ENCODE measurements around the gene PNMA6F. TPM values are rescaled to one million over a fixed set of nuclear protein-coding genes. Genes with fewer than 3 reads are reported as not detected.

PNMA6F gene
- total RNA-seq, 4 donors from 2014 or later = not detected

DNA sequence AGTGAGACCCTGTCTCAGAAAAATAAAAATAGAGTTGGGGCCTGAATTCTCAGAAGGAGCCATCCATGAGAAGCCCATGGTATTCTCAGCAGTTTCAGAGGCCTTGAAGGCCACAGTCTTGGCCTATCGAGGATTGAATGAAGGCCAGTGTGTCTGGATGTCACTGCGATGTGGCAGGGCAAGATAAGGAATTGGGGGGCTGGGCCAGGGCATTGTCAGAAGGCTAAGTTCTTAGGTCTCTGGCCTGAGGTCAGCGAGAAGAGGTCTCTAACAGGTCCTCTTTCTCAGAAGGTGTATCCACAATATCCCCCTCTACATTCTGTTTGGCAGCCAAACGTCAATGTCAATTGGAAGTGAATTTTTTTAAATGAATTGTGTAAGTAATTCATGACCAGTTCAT is 18.1 kb upstream of the PNMA6F start:
- WGBS, 2 donors = 89 to 98% methylated on average over 4 of the region's 4 CpGs
- intact Hi-C loops (cut with DNase I; ENCODE audit: low total_unique reads) = no loop called here
- no peak overlapping the region for H3K4me3 ChIP-seq (ENCODE audit: low read depth, poor library complexity, severe bottlenecking)
- no peak for DNase-seq (ENCODE audit: low spot score in 2 of 2)
- TF ChIP-seq CTCF (IDR thresholded peaks at IDR 0.05) (no peak), POLR2A (IDR thresholded peaks at IDR 0.05) (no peak)

DNA sequence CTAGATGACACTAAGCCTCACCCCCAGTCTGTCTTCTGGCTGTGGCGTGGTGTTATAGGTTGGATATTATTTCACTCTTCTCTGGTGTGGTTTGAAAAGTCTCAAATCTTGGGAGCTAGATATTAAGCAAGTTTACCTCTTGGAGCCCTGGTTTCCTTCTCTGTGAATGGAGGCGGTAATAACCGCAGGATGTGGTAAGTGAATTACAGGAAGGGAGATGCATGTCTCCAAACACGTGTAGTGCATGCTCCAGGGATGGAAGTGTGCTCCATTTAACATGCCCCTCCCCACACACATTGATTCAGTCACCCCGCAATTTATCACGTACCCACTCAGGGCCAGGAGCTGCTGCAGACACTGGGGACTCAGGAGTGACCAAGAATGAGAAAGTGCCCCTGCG is 17.3 kb upstream of the PNMA6F start:
- no peak overlapping the region for H3K4me3 ChIP-seq (ENCODE audit: low read depth, poor library complexity, severe bottlenecking)
- intact Hi-C loops (cut with DNase I; ENCODE audit: low total_unique reads) = no loop called here
- TF ChIP-seq CTCF (IDR thresholded peaks at IDR 0.05) (no peak), POLR2A (IDR thresholded peaks at IDR 0.05) (no peak)
- 77 to 83% methylated on average over 7 of the region's 7 CpGs for WGBS, 2 donors
- DNase-seq (ENCODE audit: low spot score in 2 of 2) = no peak

DNA sequence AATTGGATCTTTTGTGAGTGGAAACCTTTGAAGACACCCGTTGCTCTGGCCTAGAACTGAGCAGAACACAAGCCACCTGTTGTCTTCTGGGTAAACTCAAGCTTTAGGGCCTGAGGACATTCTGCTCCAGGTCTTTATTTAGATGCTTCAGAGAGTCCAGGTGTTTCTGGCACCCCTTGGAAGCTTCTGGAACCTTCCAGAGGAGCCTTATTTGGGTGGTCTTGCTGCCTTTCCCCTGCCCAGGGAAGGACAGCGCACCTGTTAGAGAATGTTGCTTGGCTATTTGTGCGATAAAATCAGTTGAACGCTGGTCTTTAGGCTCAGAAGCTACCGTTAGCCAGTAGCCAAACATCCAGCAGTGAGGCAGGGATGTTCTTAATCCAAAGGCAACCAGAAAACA is 15.4 kb upstream of the PNMA6F start:
- intact Hi-C loops (cut with DNase I; ENCODE audit: low total_unique reads) = no loop called here
- peak in 1 of 2 donors; percentile 31 for DNase-seq (ENCODE audit: low spot score in 2 of 2)
- TF ChIP-seq POLR2A (IDR thresholded peaks at IDR 0.05) (no peak), CTCF (IDR thresholded peaks at IDR 0.05) (no peak)
- H3K4me3 ChIP-seq (ENCODE audit: low read depth, poor library complexity, severe bottlenecking) = no peak overlapping the region
- 88 to 91% methylated on average over 5 of the region's 5 CpGs for WGBS, 2 donors

DNA sequence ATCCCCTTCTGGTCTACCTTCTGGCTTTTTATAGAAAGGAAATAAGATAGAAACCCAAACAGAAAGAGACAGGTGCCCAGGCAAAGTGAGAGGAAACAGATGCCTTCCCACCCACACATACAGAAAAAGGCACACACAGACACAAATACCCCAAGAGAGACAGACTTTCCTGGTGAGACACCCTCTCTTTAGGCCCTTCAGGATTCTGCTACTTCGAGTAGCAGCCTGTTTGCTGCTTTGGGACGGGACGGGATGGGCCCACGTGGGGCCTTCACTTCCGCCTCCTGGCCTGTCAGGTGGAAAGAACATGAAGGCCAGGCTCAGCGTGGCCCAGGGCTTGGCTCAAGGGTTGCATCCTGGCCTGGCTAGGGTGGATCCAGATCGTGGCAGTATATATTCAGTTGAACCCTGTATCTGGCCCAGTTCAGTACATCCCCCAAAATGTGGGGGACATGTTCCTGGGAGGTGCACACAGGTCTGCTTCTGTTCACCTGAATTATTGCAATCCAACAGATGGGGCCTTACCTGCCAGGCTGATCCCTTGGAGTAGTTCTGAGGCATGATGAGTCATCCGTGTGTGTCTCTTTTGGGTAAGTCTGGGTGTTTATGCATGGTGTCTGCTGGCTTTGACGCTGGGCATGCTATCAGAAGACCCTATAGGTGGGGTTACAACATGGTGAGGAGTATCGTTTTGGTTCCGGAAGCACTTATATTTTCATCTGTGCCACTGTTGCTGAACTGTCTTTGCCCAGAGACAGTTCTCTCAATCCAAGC is 14.7 kb upstream of the PNMA6F start:
- TF ChIP-seq CTCF (IDR thresholded peaks at IDR 0.05) = no peak
- no peak for TF ChIP-seq POLR2A (IDR thresholded peaks at IDR 0.05)
- WGBS, 2 donors = 71 to 73% methylated on average over 9 to 11 of the region's 11 CpGs
- DNase-seq (ENCODE audit: low spot score in 2 of 2) = peak in 1 of 2 donors; percentile 56
- H3K4me3 ChIP-seq (ENCODE audit: low read depth, poor library complexity, severe bottlenecking) = no peak overlapping the region
- intact Hi-C loops (cut with DNase I; ENCODE audit: low total_unique reads) = no loop called here

DNA sequence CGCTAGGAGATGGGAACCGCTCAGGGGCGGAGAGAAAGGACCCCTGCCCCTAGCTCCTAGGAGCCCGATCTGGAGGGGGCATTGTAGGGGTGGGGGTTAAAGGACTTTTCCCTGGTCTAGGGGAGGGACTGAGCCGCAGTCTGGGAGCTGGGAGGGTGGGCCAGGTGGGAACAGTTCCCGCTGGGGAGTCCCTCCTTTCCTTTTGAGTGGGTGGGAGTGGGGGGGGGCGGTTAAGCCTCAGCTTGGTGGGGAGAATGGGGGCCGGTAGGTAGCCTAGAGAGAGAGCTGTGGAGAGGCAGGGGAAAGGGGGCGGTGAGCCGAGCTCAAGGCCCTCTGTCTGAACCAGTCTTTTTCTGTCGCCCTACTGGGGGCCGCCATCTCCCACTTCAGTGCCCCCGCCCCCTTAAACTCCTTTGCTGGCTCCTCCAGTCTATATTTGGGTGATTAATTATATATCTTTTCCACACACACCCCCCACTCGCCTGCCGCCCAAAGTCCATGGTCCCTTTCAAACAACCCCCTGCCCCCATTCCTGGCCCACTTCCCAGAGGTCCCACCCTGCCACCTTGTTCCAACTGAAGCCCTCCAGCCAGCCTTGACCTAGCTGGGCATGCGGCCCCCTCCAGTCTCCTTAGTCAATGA is 13.2 kb upstream of the PNMA6F start:
- intact Hi-C loops (cut with DNase I; ENCODE audit: low total_unique reads) = no loop called here
- peak overlapping the region; percentile 50 for H3K4me3 ChIP-seq (ENCODE audit: low read depth, poor library complexity, severe bottlenecking)
- 50 to 62% methylated on average over 9 to 15 of the region's 16 CpGs for WGBS, 2 donors
- TF ChIP-seq CTCF (IDR thresholded peaks at IDR 0.05) (no peak), POLR2A (IDR thresholded peaks at IDR 0.05) (no peak)
- peak in 1 of 2 donors; percentile 70 for DNase-seq (ENCODE audit: low spot score in 2 of 2)
